GM18951 (cell line): ENCODE measurements around the gene BORCS5.
"Not testable (repeated sequence)": the region's sequence is repeated elsewhere in the genome, so short reads cannot be mapped to it uniquely, and the experiment has no call there.

ENCODE experiments used
- POLR2A ChIP-seq: IDR thresholded peaks from 4 replicates; pipeline ENCODE4 v1.6.1; 2011; ENCODE audit warnings: mild to moderate bottlenecking; ENCODE audit not compliant: insufficient read length, insufficient read depth; ENCODE audit errors: extremely low read depth
- in situ Hi-C: fragments of 300-500 bp; cut with MboI; formaldehyde crosslinking; loops from one replicate; pipeline ENCODE4 v1.12.0; 2022; ENCODE audit warnings: low sequenced_read_pairs, mixed read lengths, inconsistent platforms; ENCODE audit not compliant: unreplicated experiment

Gene BORCS5

DNA sequence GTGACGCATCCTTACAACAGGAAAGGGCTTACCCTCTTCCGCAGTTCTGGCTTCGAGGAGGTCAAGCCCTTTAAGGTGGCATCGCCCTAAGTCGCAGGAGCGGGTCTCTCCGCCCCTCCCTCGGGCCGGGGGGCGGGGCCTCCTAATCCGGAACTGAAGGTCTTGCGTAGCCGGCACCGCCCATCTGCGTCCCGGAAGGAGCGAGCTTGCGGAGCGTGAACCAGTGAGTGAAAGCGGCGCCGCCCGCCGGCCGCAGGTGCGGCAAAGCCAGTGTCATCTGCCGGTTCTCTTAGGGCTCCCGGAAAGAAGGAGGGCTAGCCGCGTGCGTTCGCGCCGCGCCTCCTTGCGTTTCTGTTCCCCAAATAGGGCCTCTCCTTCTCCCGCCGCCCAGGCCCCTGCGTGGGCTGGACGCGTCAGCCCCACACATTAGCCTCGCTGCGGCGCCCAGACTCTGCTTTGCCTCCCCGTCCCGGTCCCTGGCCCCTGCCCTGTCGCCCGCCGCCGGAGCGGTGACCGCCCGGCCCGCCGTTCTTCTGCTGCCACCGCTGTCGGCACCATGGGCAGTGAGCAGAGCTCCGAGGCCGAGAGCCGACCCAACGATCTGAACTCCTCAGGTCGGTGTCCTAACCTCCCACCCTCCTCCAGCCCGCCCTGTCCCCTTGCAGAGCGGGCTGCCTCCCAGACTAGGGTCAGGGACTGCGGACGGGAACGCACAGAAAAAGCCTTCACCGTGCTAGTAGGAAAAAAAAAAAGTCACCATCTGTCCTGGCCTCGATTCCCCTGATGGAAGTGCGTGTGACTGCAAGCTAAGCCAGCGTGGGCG lies at the start of gene BORCS5:
TSS of gene BORCS5 (plus strand) at position 183 of the 823 bp plus-strand sequence. CDS start at position 557, 374 bp downstream.
- in situ Hi-C loops: no loop called here
- peak; percentile 98 for TF ChIP-seq POLR2A

DNA sequence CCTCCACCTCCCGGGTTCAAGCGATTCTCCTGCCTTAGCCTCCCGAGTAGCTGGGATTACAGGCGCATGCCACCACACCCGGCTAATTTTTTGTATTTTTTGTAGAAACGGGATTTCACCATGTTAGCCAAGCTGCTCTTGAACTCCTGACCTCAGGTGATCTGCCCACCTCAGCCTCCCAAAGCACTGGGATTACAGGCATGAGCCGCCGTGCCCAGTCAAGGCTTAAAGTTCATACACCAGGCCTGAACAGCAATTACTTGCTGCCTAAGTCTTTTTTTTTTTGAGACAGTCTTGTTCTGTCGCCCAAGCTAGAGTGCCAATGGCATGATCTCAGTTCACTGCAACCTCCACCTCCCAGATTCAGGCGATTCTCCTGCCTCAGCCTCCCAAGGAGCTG lies 46.2 kb upstream of the BORCS5 start:
- in situ Hi-C loops: not testable (repeated sequence)

DNA sequence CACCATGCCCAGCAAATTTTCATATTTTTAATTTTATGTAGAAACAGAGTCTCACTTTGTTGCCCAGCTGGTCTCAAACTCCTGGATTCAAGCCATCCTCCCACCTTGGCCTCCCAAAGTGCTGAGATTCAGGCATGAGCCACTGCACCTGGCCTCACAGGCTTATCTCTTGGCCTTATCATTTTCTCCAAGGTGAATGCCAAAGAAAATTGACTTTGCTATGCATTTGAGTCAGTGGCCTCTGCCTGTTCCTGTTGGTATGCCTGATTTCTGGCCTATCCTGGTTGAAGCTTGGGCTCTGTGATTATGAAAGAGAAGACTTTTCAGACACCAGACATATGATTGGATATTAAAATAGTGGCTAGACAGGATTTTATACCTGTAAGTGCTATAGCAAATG lies 41.0 kb upstream of the BORCS5 start:
- in situ Hi-C loops: no loop called here
- no peak for TF ChIP-seq POLR2A

DNA sequence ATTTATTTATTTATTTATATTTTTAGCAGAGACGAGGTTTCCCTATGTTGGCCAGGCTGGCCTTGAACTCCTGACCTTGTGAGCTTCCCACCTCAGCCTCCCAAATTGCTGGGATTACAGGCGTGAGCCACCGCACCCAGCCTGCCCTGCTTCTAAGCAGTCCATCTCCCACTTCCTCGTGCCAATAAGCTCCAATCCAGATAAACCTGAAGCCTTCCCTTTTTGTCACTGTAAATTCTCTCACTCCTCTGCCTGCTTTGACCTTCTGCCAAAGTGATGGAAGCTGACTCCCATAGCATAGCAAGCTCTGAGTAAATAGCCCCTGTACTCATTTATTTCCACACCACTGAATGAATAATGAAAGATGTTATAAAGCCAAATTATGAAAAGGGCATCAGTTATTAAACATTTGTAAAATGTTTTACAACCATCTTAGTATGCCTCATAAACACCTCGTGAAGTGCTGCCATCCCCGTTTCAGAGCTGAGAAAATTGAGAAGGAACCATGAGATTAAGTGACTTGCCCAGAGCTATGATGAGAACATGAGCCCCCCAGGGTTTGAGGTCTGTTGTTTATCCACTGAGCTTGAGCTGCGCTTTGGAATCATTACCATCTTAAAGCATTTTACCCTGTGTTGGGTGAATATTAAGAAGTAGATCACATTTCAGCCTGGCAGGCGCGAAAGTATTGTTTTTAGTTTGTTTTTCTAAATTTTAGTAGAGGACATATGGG lies 37.3 kb upstream of the BORCS5 start:
- in situ Hi-C loops: loop anchor here (5.0 kb wide), 1 partner anchor 237 kb away; no protein-coding TSS in a partner anchor
- no peak for TF ChIP-seq POLR2A

DNA sequence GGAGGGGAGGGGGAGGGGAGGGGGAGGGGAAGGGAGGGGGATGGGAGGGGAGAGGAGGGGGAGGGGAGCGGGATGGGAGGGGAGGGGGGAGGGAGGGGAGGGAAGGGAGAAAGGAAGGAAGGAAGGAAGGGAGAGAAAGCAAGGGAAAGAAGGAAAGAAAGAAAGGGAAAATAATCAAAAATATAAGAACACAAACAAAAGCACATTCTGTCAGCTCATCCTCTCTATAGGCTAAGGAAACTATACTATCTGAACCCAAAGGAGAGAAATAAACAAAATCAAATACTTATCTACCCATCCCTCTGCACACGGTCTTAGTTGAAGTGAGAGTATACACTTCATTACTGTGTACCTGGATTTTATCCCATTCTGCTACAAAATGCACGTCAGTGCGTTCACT lies 33.8 kb upstream of the BORCS5 start:
- in situ Hi-C loops: loop anchor here (5.0 kb wide), 1 partner anchor 241 kb away; no protein-coding TSS in a partner anchor
- no peak for TF ChIP-seq POLR2A

DNA sequence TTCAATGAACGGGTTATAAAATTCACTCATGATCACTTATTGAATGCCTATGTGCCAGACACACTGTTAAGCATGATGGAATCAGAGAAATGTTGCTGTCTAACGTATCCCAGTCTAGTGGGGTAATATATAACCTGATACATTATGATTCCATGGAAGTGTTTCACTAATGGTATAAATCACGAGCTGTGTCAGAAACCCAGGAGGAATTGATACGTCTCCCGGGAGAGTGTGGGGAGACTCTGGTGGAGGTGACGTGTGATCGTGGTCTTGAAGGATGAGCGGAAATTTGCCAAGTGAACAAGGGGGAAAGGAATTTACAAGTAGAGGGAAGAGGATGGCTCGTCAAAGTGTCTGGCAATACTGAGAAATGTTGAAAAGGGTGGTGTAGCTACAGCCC lies 33.3 kb upstream of the BORCS5 start:
- TF ChIP-seq POLR2A: no peak
- in situ Hi-C loops: loop anchor here (5.0 kb wide), 1 partner anchor 241 kb away; no protein-coding TSS in a partner anchor

DNA sequence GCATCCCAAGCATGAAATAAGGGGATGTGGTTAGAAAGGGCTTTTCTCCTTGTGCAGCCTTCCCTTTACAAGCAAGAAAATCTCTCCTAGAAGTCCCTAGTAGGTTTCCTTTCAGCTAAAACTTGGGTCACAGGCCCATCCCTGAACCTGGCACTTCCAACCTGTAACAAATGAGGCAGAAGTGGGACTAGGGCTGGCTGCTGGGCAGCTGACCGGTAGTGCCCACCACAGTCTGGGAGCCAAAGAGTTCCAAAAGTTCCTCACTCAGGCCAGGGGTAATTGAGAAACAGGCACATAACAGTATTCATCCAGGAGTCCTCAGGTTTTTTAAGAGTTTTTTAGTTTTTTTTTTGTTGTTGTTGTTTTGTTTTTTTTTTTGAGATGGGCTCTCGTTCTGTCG lies 30.6 kb upstream of the BORCS5 start:
- no peak for TF ChIP-seq POLR2A
- in situ Hi-C loops: loop anchor here (25.0 kb wide), 1 partner anchor 764 kb away; no protein-coding TSS in a partner anchor

DNA sequence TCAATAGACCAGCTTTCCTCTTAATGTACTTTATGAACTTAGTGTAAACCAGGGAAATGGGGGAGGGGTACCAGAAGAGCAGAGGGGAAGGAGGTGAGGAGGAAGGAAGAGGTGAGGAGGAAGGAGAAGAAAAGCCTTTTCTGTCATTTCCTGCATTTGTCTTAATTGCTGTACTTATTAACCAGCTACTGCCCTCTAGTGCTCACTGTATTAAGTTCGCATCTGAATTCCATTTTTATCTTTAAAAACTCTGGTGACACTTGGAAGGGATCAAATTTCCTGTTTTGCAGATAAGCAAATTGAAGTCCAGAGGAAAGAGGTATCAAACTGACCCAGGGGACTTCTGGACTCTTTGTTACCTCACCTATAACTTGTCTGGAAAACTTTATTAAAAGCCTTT lies 29.1 kb upstream of the BORCS5 start:
- in situ Hi-C loops: loop anchor here (25.0 kb wide), 1 partner anchor 766 kb away; no protein-coding TSS in a partner anchor
- TF ChIP-seq POLR2A: no peak

DNA sequence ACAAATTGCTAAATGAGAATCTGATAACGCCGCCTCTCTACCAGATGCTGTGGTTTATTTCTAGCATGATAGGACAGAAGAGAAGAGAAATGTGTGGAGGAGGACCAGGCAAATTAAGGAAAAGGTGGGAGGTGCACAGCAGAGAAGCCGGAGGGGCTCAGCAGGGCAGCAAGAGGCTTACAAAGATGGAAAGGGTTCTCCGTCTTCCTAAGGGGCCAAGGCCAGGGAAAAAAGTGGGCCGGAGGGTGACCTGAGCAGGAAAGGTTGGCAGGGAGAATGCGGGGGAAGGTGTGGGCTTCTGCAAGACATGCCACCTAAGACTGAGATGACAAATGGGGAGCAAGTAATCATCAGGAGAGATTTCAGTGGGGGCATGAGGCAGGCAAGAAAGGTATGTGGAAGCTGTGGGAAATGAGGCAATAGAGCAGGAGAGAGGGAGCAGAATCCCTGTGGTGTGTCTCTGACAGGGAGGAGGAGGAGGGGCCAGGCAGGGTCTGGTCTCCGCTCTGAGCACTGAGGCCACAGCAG lies 25.6 kb upstream of the BORCS5 start:
- no peak for TF ChIP-seq POLR2A
- in situ Hi-C loops: loop anchor here (25.0 kb wide), 1 partner anchor 769 kb away; no protein-coding TSS in a partner anchor

DNA sequence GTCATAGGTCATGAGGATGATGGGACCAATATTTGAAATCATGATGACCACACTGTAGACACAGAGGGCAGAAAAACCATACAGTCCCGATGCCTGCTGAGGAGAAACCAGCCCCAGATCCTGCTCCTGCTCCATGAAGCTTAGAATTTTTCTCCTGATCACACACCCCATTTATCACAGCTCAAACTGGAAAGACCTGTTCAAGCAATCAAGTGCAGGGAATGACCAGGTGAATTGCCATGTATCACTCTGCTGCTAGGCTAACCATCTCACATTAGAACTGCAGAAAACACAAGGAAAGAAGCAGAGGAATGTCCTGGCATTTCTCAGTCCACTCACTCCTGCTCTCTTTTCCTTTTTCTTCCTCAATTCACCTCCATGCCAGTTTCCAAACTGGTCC lies 25.0 kb upstream of the BORCS5 start:
- no peak for TF ChIP-seq POLR2A

DNA sequence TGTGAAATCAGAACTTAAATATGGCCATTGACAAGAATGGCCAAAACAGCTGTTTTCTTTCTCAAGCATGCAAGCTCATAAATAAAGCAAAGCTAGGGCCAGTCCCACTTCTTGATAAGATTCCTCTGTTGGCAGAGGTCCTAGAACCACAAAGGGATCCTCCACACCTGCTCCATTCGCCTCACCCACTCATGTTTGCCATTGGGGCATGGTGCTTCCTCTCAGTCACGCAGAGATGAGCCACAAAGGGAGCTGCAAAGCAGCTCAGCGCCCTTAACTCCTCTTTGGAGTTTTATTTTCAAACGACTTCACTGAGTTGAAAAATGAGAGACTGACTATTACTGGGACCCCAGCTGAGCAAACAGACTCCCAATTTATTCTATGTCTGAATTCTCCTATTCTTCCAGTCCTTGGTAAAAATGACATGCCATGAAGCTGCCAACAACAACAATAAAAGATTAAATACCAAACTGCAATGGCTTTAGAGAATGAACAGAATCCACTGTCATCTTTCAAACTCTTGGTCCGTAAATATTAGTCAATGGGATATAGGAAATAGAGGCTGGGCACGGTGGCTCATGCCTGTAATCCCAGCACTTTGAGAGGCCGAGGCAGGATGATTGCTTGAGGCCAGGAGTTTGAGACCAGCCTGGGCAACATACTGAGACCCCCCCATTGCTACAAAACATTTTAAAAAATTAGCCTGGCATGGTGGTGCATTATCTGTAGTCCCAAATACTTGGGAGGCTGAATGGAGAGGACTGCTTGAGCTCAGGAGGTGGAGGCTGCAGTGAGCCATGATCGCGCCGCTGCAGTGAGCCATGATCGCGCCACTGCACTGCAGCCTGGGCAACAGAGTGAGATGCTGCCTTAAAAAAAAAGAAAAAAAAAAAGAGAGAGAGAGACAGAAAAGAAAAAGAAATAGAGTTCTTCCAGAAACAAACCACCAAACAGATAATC lies 23.2 kb upstream of the BORCS5 start:
- TF ChIP-seq POLR2A: no peak
- in situ Hi-C loops: loop anchor here (25.0 kb wide), 1 partner anchor 771 kb away; no protein-coding TSS in a partner anchor

More for the DNA sequence above, 25.0 kb upstream of the BORCS5 start:
- in situ Hi-C loops: loop anchor here (25.0 kb wide), 1 partner anchor 770 kb away; no protein-coding TSS in a partner anchor

DNA sequence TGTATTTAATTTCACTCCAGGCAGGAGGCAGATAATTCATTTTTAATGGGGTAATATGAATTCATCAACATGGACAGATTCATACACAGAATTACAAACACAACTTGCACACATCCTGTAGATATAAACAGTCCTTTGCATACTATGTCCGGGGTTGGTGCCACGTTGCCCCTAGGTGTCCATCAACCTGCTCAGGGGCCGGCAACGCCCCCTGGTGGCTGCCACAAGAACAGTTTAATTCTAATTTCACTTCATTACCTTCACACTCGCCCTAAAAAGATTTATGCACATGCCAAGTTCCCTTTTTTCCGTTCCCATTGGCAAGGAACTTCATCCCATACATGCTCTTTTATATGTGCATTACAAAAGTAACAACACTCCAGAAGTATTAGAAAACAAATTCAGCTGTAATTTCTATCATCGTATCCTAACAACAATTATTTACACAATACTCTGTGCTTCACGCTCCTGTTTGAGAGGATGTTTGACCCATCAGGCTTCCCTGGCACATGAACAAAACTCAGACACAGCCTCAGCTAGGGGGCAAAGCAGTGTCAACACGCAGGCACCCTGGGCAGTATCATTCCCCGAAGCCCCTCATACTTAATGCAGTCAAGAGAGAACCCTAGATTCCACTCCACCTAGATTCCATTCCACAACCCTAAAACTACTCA lies 22.4 kb upstream of the BORCS5 start:
- in situ Hi-C loops: loop anchor here (25.0 kb wide), 1 partner anchor 772 kb away; no protein-coding TSS in a partner anchor
- TF ChIP-seq POLR2A: no peak
